ENCODE measurements around the gene RPL28.
A peak's percentile ranks its signal among the peaks of the same experiment; 100 is the strongest.

- no peak for TF ChIP-seq RCOR1 (IDR thresholded peaks at IDR 0.05; ENCODE audit: insufficient replicate concordance, low read length)
- TF ChIP-seq USF2 (IDR thresholded peaks at IDR 0.05; ENCODE audit: low read depth, low read length) = no peak
- no peak for TF ChIP-seq FOS (IDR thresholded peaks at IDR 0.05; ENCODE audit: low read depth, low read length)
- peak; percentile 37 for TF ChIP-seq SMC3 (IDR thresholded peaks at IDR 0.05; ENCODE audit: low read depth, low read length)
- peak; percentile 54 for TF ChIP-seq CTCF (conservative IDR thresholded peaks at IDR 0.05; ENCODE audit: low read depth, low read length)
- TF ChIP-seq RAD21 (IDR thresholded peaks at IDR 0.05; ENCODE audit: low read length) = peak; percentile 51
- TF ChIP-seq POLR2A (IDR thresholded peaks at IDR 0.05; ENCODE audit: low read depth, low read length) = 0 out of 2 replicates have a peak, but pooled peaks have one; percentile 24
- TF ChIP-seq ELK1 (IDR thresholded peaks at IDR 0.05; ENCODE audit: borderline replicate concordance, low read depth, low read length) = no peak
- no peak for TF ChIP-seq CEBPB (IDR thresholded peaks at IDR 0.05; ENCODE audit: low read depth, low read length)
These were observed 2.2 kb upstream of the RPL28 start for GRCh38 chr19:55383279-55384130.

Data from IMR-90 (cell line).